GM21447 (cell line): ENCODE results near the gene AQP4.

ENCODE experiments used
- ATAC-seq: cut with Tn5 transposase; IDR thresholded peaks from one replicate; pipeline ENCODE4 v1.9.1; 2021; ENCODE audit not compliant: unreplicated experiment

AQP4 gene, protein sequence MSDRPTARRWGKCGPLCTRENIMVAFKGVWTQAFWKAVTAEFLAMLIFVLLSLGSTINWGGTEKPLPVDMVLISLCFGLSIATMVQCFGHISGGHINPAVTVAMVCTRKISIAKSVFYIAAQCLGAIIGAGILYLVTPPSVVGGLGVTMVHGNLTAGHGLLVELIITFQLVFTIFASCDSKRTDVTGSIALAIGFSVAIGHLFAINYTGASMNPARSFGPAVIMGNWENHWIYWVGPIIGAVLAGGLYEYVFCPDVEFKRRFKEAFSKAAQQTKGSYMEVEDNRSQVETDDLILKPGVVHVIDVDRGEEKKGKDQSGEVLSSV

DNA sequence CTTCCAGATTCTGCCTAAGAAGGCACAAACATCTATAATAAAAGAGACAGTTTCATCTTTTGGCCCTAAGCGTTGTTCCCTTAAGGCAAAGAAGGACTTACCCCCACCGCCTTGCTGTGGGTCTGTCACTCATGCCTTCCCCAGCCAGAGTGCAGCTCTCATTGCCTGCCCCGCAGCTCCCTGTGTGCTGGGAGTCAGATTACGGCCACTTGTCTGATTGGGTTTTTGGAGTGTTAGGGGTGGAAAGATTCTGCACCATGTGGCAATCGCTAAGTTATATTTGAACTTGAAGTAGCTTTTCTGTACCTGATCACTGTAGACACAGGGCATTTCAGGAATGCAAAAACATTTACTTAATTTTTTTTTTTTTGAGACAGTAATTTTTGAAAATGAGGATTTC is at the start of gene AQP4:
Gene AQP4 (minus strand): TSS at position 151 of the 400 bp plus-strand sequence. CDS start 18 bp downstream, at position 133.
- ATAC-seq: no peak

- no peak for ATAC-seq
Measured at GRCh38 chr18:26911840-26912239, 46.3 kb upstream of the AQP4 start.

DNA sequence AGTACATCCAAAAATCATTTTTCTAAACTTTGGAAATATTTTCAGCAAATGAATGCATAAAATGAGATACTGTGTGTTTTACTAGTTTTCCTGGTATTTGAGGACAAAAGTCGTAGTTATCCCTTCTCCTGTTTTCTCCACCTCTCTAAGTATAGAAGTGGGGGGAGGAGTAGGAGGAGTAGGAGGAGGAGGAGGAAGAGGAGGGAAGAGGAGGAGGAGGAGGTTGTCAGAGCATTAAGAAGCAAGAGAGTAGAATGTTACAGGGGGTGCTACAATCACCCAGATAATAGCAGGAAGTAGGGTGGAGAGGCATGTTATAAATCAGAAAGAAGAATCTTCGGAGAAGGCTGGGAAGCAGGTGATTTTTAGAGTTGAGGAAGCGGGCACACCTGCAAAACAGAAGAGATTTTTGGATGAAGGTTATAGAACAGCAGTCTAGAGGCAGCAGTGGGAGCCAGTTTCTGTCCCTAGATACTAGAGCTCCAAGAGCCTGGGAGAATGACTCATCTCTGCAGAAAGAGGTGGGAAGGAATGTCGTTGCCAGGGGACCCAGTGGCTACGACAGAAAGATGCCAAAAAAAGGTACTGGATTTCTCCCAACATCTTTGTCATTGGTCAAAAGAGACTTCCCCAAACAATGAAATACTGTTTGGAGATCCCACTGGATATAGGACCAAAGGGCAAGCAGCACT is 44.2 kb upstream of the AQP4 start:
- no peak for ATAC-seq

DNA sequence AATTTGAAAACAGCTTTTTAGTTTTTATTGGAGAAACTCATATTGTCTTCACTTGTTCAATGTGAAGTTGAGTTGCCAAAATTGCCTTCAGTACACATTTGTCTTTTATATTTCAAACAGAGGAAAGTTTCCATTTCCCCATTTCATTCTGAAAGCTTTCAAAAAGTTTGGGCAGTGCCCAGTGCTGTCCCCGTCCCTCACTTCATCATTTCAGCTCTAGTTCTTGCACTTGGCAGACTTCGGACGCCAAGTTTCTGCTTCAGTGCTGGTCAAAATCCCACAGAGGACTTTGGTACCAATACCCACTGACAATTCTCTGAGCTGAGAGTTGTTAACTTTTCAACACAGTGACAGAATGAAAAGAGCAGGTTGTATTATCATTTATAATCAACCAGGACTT is 43.4 kb upstream of the AQP4 start:
- ATAC-seq: no peak

- ATAC-seq: no peak
Measured at GRCh38 chr18:26902291-26902690, 36.8 kb upstream of the AQP4 start.

DNA sequence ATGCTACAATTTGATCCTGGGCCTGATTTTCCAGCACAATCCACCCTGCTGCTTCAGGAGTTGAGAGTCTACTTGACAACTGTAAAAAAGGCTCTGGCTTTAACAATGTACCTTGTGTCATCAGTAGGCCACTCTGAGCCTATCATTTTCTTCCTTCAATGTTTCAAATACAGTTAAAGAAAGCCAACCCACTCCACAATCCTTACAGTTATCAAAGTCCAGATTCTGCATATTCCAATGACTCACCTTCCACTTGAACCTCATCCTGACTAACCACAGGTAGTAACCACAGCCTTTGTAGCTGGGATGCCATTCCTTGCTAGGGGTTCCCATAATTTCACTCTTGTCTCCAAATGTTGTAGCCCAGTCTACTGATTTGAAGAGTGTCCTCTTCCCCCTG is 35.5 kb upstream of the AQP4 start:
- ATAC-seq: no peak

DNA sequence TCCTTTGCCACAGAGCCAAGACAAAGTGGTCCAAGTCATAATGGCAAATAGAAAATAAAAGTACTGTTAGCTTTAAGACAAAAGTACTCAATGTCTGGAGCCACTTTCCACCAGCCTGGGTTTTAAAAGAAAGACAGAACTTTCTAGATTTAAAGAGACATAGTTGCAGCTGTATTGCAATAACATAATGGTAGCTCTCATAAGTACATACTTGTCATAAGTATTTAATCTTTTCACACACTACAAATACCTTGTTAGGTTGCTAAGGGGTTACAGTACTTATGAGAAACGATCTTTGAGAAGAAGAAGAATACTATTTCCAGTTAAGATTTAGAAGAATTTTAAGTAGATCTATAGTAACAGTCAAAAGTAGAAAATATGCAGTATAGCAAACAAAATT is 28.9 kb upstream of the AQP4 start:
- no peak for ATAC-seq

DNA sequence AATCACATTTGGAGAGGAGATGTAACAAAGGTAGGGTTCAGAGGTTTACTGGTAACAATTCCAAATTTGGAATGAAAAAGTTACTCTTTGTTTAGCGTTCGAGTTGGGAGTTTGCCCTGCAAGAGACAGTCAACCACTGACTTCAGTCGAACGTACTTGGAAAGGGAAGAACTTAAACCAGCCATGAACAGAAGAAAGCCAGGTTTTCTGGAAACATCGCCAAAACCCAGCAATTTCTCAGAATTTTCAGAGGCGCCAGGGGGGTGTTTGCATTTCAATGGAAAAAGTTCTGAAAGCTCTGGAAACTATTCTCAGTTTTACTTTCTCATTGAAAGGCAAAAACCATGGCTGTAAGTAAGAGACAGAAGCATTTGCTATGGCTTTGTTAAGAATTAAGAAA is 28.5 kb upstream of the AQP4 start:
- no peak for ATAC-seq

DNA sequence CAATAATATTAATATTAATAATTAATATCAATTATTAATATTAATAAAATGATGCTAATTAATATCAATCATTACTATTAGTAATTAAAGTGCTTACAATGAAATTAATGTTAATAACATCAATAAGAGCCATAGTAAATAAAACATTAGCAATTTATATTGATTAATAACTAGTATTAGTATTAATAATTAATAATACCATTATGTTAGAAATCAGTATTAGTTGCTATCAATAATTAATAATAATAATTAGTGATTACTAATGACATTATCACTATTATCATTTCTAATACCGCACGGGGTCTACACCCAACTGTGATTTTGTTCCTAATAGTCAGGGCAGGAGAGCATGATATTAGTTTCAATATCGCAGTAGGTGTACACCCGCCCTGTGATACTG is 22.8 kb upstream of the AQP4 start:
- no peak for ATAC-seq

DNA sequence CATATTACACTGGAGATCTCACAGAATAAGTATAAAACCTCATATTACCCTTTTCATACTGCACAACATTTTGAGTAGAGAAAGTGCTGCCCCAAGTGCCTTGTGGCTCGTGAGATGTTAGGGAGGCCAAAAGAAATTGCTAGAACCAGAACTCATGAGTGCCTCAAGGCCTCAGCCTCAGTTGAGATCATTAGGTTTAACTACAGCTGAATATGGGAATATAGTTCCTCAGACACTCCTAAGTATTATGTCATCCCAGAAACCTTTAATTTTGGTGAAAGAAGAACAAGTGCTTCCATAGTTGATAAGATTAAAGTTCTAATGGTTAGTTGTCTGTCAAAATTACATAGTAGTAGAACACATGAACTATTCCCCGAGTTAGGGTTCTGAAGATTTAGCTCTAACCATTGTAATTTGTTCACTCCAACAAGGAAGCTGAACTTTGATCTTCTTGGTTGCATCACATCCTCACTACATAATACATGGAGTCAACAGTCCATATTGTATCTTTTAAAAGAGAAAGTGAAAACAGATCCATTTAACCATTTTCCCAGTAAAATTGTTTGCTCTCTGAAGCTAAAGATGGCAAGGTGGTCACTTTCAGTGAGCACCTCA is 9.6 kb upstream of the AQP4 start:
- ATAC-seq: no peak

GRCh38 chr18:26874283-26874682 is 8.8 kb upstream of the AQP4 start:
- ATAC-seq: no peak

DNA sequence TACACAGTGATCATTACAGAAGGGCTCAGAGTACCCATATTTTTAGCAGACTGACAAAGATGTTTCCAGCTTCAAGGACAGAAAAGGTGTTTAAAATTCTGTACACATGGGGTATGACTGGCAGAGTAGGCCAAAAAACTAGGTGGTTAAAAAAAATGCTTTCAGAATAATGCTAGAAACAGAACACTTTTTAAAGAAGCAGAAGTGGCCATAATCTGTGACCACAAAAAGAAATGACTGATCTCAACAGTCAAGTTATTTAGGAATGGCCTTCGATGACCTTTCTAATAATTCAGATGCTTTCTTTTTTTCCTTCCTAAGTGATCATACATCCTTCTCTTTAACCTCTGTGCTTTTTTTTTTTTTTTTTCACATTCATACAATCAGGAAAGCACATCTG is 4.1 kb upstream of the AQP4 start:
- ATAC-seq: no peak

GRCh38 chr18:26868968-26869586 is 3.6 kb upstream of the AQP4 start:
- no peak for ATAC-seq

GRCh38 chr18:26867471-26867870 is 2.0 kb upstream of the AQP4 start:
- no peak for ATAC-seq

GRCh38 chr18:26864658-26865057 is 849 bp downstream of the AQP4 start:
- no peak for ATAC-seq

- no peak for ATAC-seq
Measured at GRCh38 chr18:26863921-26864497, 1.5 kb downstream of the AQP4 start.

- ATAC-seq: no peak
Measured at GRCh38 chr18:26863122-26863879, 2.2 kb downstream of the AQP4 start.

DNA sequence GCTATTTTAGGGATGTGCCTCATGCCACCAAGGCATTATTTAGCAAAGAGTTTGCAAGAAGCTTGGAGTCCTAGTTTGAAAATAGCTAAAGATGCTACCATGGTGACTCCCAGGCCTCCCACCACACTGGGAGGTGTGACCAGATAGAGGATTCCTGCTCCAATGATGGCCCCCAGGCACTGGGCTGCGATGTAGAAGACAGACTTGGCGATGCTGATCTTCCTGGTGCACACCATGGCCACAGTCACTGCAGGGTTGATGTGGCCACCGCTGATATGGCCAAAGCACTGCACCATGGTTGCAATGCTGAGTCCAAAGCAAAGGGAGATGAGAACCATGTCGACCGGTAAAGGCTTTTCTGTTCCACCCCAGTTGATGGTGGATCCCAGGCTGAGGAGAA is 3.4 kb downstream of the AQP4 start:
- no peak for ATAC-seq

- ATAC-seq: no peak
Measured at GRCh38 chr18:26854292-26854881, 11.1 kb downstream of the AQP4 start.

- no peak for ATAC-seq
Measured at GRCh38 chr18:26853401-26853800, 12.1 kb downstream of the AQP4 start.
